Esophagus squamous epithelium (tissue), 5 donors: Measurements from ENCODE around the gene ACSL3. TPM values are rescaled to one million over a fixed set of nuclear protein-coding genes. Genes with fewer than 3 reads are reported as not detected.

ENCODE experiments used
- DNase-seq: peaks from one replicate; lab custom pipeline; 2025; lab: John Stamatoyannopoulos, UW
- H3K27ac ChIP-seq, 4 donors: fragments of 200-600 bp; sonication (generic); one replicate each; pipeline ENCODE4 v1.5.1; 2016 to 2019; ENCODE audit warnings: mild to moderate bottlenecking in 1 of 4
- H3K27me3 ChIP-seq, 4 donors: fragments of 200-600 bp; sonication (generic); 1 replicate in 3 of 4; 2 replicates in 1 of 4; pipeline versions ENCODE4 v1.5.1 to v1.6.0; 2017 to 2021; ENCODE audit warnings: antibody characterized with exemption in 1 of 4
- H3K36me3 ChIP-seq, 3 donors: fragments of 200-600 bp; sonication (generic); one replicate each; pipeline ENCODE4 v1.5.1; 2016 to 2019
- H3K4me1 ChIP-seq, 3 donors: fragments of 200-600 bp; sonication (generic); one replicate each; pipeline ENCODE4 v1.5.1; 2017 to 2019
- H3K4me3 ChIP-seq, 4 donors: fragments of 200-600 bp; sonication (generic); 1 replicate in 3 of 4; 2 replicates in 1 of 4; pipeline ENCODE4 v1.5.1; 2016 to 2019; ENCODE audit warnings: mild to moderate bottlenecking in 2 of 4, moderate library complexity in 1 of 4
- H3K9me3 ChIP-seq, 3 donors: fragments of 200-600 bp; sonication (generic); one replicate each; pipeline ENCODE4 v1.5.1; 2016 to 2019
- CTCF ChIP-seq, 6 experiments: fragments of 450-650 bp in 4 of 6; fragments of 200-600 bp in 2 of 6; sonication (generic) in 2 of 6; IDR thresholded peaks; one replicate each; pipeline ENCODE4 v1.5.1; 2016 to 2019; ENCODE audit warnings: antibody characterized with exemption in 6 of 6, mild to moderate bottlenecking in 4 of 6, moderate library complexity in 4 of 6
- POLR2A ChIP-seq, 4 donors: fragments of 450-650 bp; IDR thresholded peaks; one replicate each; pipeline ENCODE4 v1.6.1; 2017; ENCODE audit warnings: antibody characterized with exemption in 4 of 4, mild to moderate bottlenecking in 4 of 4, moderate library complexity in 3 of 4
- WGBS, 2 donors: methylation state at CpG; one replicate each; pipeline ENCODE4 v1.1.5; 2018; 5-methylcytosine and 5-hydroxymethylcytosine counted together
- intact Hi-C: fragments of 100-400 bp; cut with DNase I; formaldehyde crosslinking; loops from one replicate; pipeline ENCODE4 v1.15.0; 2022
- total RNA-seq, 4 donors: library from RNA; depleted of rRNA; stranded (reverse); fragments of >200 nt; gene quantifications; one replicate each; pipeline ENCODE4 v1.1.0, GENCODE V29; 2016
- donor health status: DM: yes; HTN: yes; CAD: no.

Gene ACSL3
- total RNA-seq, 4 donors from 2014 or later: 62.4 to 84.6 (median 76.6) TPM

DNA sequence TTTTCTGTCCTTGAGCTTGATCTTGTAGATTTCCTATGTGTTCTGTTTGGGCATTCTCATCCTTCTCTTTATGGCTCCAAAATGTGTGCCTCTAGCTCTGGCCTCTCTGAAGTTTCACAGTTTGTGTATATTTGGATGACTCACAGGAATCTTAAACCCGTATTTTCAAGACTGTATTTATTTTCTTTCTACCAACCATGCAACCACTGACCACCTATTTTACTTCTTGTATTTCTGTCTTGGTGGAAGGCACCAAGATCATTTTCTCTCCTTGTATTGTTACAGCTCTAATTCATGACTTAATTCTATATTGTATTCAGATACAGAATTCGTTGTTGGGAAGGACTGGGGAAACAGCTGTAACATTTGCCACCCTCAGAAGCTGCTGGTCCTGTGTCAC, 39.5 kb downstream of the ACSL3 start:
- H3K36me3 ChIP-seq: peaks cover 0 to 16% (median 0%) of the 10 kb centered on the region in 3 donors
- H3K4me1 ChIP-seq: peaks cover 0 to 41% (median 12%) of the 10 kb centered on the region in 3 donors

DNA sequence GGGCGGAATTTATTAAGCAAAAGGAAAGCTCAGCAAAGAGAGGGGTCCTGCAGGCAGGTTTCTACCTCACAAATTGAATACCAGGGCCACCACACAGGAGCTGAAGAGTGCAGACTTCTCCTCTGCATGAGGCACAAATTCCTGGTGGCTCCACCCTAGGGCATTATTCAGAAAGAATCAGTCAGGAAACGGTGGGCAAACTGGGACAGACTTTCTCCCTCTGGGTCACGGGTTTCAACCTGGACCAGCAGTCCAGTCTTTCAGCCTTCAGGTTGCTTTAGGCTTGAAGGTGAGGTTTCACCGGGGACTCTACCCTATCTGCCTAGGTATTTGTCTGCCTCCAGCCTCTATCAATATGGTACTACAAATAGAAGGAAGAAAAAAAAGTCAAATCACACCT, 41.8 kb downstream of the ACSL3 start:
- 65% methylated on average over 4 of the region's 4 CpGs for WGBS, 2 donors
- H3K4me1 ChIP-seq: peaks cover 0 to 48% (median 12%) of the 10 kb centered on the region in 3 donors
- intact Hi-C loops: loop anchor here (5.0 kb wide), 2 partner anchors 35 to 195 kb away; no protein-coding TSS in a partner anchor

More for the DNA sequence above, 39.5 kb downstream of the ACSL3 start:
- no peak for TF ChIP-seq CTCF (IDR thresholded peaks at IDR 0.05)
- TF ChIP-seq POLR2A (IDR thresholded peaks at IDR 0.05): no peak
- DNase-seq: no peak
- Histone ChIP-seq H3K27ac (no peak overlapping the region), H3K9me3 (no peaks in the 10 kb centered on the region), H3K4me3 (no peak overlapping the region), H3K27me3 (no peaks in the 10 kb centered on the region)
- intact Hi-C loops: loop anchor here (5.0 kb wide), 2 partner anchors 33 to 193 kb away; no protein-coding TSS in a partner anchor
- 25 to 30% methylated on average over 2 of the region's 2 CpGs for WGBS, 2 donors

GRCh38 chr2:222903234-222904220, 42.7 kb downstream of the ACSL3 start:
- no peaks in the 10 kb centered on the region for H3K9me3 ChIP-seq
- intact Hi-C loops: loop anchor here (5.0 kb wide), 2 partner anchors 36 to 196 kb away; no protein-coding TSS in a partner anchor
- H3K27me3 ChIP-seq: no peaks in the 10 kb centered on the region
- no peak for TF ChIP-seq POLR2A (IDR thresholded peaks at IDR 0.05)
- peak; percentile 36 to 76 (median 60) for TF ChIP-seq CTCF (IDR thresholded peaks at IDR 0.05)
- peaks cover 0 to 41% (median 0%) of the 10 kb centered on the region in 3 donors for H3K36me3 ChIP-seq
- H3K27ac ChIP-seq: no peak overlapping the region
- H3K4me3 ChIP-seq: no peak overlapping the region
- WGBS, 2 donors: 79 to 80% methylated on average over 16 of the region's 16 CpGs
- DNase-seq: peak; percentile 1
- peaks cover 0 to 41% (median 12%) of the 10 kb centered on the region in 3 donors for H3K4me1 ChIP-seq

More for the DNA sequence above, 41.8 kb downstream of the ACSL3 start:
- no peak overlapping the region for H3K4me3 ChIP-seq
- TF ChIP-seq POLR2A (IDR thresholded peaks at IDR 0.05) (no peak), CTCF (IDR thresholded peaks at IDR 0.05) (no peak)
- H3K27ac ChIP-seq: no peak overlapping the region
- peaks cover 0 to 33% (median 0%) of the 10 kb centered on the region in 3 donors for H3K36me3 ChIP-seq
- no peaks in the 10 kb centered on the region for H3K9me3 ChIP-seq
- DNase-seq: no peak
- no peaks in the 10 kb centered on the region for H3K27me3 ChIP-seq

- TF ChIP-seq POLR2A (IDR thresholded peaks at IDR 0.05): no peak
- TF ChIP-seq CTCF (IDR thresholded peaks at IDR 0.05): no peak
- Histone ChIP-seq H3K9me3 (no peaks in the 10 kb centered on the region), H3K27ac (peak overlapping the region in 1 of 4 donors; percentile 36), H3K36me3 (peaks cover 0 to 53% (median 9%) of the 10 kb centered on the region in 3 donors), H3K4me3 (no peak overlapping the region), H3K4me1 (peaks cover 0 to 33% (median 8%) of the 10 kb centered on the region in 3 donors), H3K27me3 (no peaks in the 10 kb centered on the region)
- DNase-seq: no peak
- intact Hi-C loops: loop anchor here (5.0 kb wide), 2 partner anchors 37 to 197 kb away; no protein-coding TSS in a partner anchor
- WGBS, 2 donors: 71 to 73% methylated on average over 2 of the region's 2 CpGs
Observed at GRCh38 chr2:222904557-222905258, 43.9 kb downstream of the ACSL3 start.
